Fibroblast of lung (primary cell): ENCODE results near the gene STON2.

Experiments
- EZH2 ChIP-seq: IDR thresholded peaks from 2 replicates; pipeline ENCODE4 v1.5.1; 2012; ENCODE audit warnings: low read length, control low read depth, mild to moderate bottlenecking; ENCODE audit errors: missing control alignments
- TF ChIP-seq, protein P1 (sequence below), 2 donors: IDR thresholded peaks in 1 of 2; conservative IDR thresholded peaks in 1 of 2; 1 replicate in 1 of 2; 2 replicates in 1 of 2; pipeline ENCODE4 v1.5.1; 2011 to 2012; ENCODE audit warnings: low read length in 2 of 2, control low read depth in 1 of 2, inconsistent platforms in 1 of 2, low read depth in 1 of 2, mild to moderate bottlenecking in 1 of 2

DNA sequence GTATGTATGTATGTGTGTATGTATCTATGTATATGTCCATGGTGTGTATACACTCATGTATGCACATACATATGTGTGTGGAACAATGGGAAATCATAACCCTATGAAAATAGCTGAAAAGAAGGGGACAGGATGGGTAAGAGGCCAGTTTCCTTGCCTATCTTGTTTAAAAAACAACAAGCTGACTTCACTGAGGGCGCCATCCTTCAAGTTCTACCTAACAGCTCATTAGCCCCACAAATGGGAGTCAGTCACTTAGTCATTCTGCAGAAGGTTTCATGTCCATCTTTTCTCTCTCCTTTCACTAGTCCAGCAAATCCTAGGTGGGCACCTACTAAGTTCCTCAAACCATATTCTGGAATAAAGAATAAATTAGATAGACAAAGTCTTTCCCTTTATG is 14.7 kb downstream of the STON2 start:
- TF ChIP-seq, protein P1, sequence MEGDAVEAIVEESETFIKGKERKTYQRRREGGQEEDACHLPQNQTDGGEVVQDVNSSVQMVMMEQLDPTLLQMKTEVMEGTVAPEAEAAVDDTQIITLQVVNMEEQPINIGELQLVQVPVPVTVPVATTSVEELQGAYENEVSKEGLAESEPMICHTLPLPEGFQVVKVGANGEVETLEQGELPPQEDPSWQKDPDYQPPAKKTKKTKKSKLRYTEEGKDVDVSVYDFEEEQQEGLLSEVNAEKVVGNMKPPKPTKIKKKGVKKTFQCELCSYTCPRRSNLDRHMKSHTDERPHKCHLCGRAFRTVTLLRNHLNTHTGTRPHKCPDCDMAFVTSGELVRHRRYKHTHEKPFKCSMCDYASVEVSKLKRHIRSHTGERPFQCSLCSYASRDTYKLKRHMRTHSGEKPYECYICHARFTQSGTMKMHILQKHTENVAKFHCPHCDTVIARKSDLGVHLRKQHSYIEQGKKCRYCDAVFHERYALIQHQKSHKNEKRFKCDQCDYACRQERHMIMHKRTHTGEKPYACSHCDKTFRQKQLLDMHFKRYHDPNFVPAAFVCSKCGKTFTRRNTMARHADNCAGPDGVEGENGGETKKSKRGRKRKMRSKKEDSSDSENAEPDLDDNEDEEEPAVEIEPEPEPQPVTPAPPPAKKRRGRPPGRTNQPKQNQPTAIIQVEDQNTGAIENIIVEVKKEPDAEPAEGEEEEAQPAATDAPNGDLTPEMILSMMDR (conservative IDR thresholded peaks at IDR 0.05 in 1 of 2, IDR thresholded peaks at IDR 0.05 in 1 of 2; ENCODE audit: low read depth in 1 of 2, low read length in 2 of 2), result no peak
- no peak for TF ChIP-seq EZH2
